Measurements from ENCODE around the gene VPS11. TPM values are rescaled to one million over a fixed set of nuclear protein-coding genes. Genes with fewer than 3 reads are reported as not detected.
"Not testable (repeated sequence)": the region's sequence is repeated elsewhere in the genome, so short reads cannot be mapped to it uniquely, and the experiment has no call there.

The VPS11 gene
- total RNA-seq, 1 donor from 2014 or later: 42.6 TPM

GRCh38 chr11:119101759-119102423 is 34.3 kb downstream of the VPS11 start, which contains the start of gene DPAGT1:
DPAGT1 (minus strand) TSS chr11:119101853; CDS start chr11:119101655, 198 bp downstream.
- Mint-ChIP-seq H3K27me3 (ENCODE audit: unreplicated experiment) (no peaks in the 10 kb centered on the region), H3K4me1 (ENCODE audit: unreplicated experiment) (peaks cover 39% of the 10 kb centered on the region), H3K27ac (ENCODE audit: unreplicated experiment) (peak within 1 kb of the TSS; percentile 100), H3K36me3 (ENCODE audit: unreplicated experiment) (peaks cover 14% of the 10 kb centered on the region), H3K9me3 (ENCODE audit: unreplicated experiment) (no peaks in the 10 kb centered on the region), H3K4me3 (ENCODE audit: unreplicated experiment) (peak within 1 kb of the TSS; percentile 97)
- no peak for TF ChIP-seq CTCF (IDR thresholded peaks at IDR 0.05)
- peak; percentile 93 for DNase-seq (ENCODE audit: extremely low spot score, unreplicated experiment)

- peak overlapping the region; percentile 100 for H3K27ac Mint-ChIP-seq (ENCODE audit: unreplicated experiment)
- not testable (repeated sequence) for DNase-seq (ENCODE audit: extremely low spot score, unreplicated experiment); H3K9me3 Mint-ChIP-seq (ENCODE audit: unreplicated experiment); H3K27me3 Mint-ChIP-seq (ENCODE audit: unreplicated experiment); H3K36me3 Mint-ChIP-seq (ENCODE audit: unreplicated experiment)
- peaks cover 41% of the 10 kb centered on the region for H3K4me1 Mint-ChIP-seq (ENCODE audit: unreplicated experiment)
- peak overlapping the region; percentile 97 for H3K4me3 Mint-ChIP-seq (ENCODE audit: unreplicated experiment)
These were observed 35.6 kb downstream of the VPS11 start for GRCh38 chr11:119103161-119103664.

DNA sequence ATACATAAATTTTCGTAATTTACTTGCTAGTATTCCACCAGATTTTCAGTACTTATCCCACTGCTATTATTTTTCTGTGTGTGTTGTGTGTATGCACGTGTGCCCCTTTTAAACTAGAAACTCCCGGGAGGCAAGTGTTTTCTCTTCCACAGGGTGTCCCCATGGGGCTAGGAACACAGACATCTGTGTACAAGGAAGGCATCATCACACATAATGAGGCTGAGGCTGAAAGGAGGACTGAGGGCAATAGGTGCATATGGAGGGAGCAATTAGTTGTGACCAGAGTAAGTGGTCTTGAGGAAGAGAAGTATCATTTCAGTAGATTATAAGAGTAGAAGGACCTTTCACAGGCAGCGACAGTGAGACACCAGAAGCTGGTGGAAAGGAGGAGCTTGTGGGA is 36.2 kb downstream of the VPS11 start:
- Mint-ChIP-seq H3K36me3 (ENCODE audit: unreplicated experiment) (no peaks in the 10 kb centered on the region), H3K4me3 (ENCODE audit: unreplicated experiment) (peak overlapping the region; percentile 35), H3K4me1 (ENCODE audit: unreplicated experiment) (peaks cover 46% of the 10 kb centered on the region), H3K27ac (ENCODE audit: unreplicated experiment) (peak overlapping the region; percentile 53), H3K9me3 (ENCODE audit: unreplicated experiment) (no peaks in the 10 kb centered on the region), H3K27me3 (ENCODE audit: unreplicated experiment) (no peaks in the 10 kb centered on the region)
- no peak for DNase-seq (ENCODE audit: extremely low spot score, unreplicated experiment)
- TF ChIP-seq CTCF (IDR thresholded peaks at IDR 0.05): no peak

- H3K27me3 Mint-ChIP-seq (ENCODE audit: unreplicated experiment): no peaks in the 10 kb centered on the region
- H3K36me3 Mint-ChIP-seq (ENCODE audit: unreplicated experiment): peaks cover 9% of the 10 kb centered on the region
- DNase-seq (ENCODE audit: extremely low spot score, unreplicated experiment): peak; percentile 95
- H3K9me3 Mint-ChIP-seq (ENCODE audit: unreplicated experiment): no peaks in the 10 kb centered on the region
- peak within 1 kb of the TSS; percentile 84 for H3K4me3 Mint-ChIP-seq (ENCODE audit: unreplicated experiment)
- no peak for TF ChIP-seq CTCF (IDR thresholded peaks at IDR 0.05)
- H3K27ac Mint-ChIP-seq (ENCODE audit: unreplicated experiment): peak within 1 kb of the TSS; percentile 95
- H3K4me1 Mint-ChIP-seq (ENCODE audit: unreplicated experiment): peaks cover 44% of the 10 kb centered on the region
These were observed 39.2 kb downstream of the VPS11 start, which contains the start of gene C2CD2L for GRCh38 chr11:119106564-119107537. C2CD2L (plus strand) TSS chr11:119107344; CDS start chr11:119107742, 398 bp downstream.

- peaks cover 11% of the 10 kb centered on the region for H3K36me3 Mint-ChIP-seq (ENCODE audit: unreplicated experiment)
- H3K9me3 Mint-ChIP-seq (ENCODE audit: unreplicated experiment): no peaks in the 10 kb centered on the region
- no peak for DNase-seq (ENCODE audit: extremely low spot score, unreplicated experiment)
- TF ChIP-seq CTCF (IDR thresholded peaks at IDR 0.05): no peak
- H3K4me3 Mint-ChIP-seq (ENCODE audit: unreplicated experiment): peak overlapping the region; percentile 84
- no peaks in the 10 kb centered on the region for H3K27me3 Mint-ChIP-seq (ENCODE audit: unreplicated experiment)
- peaks cover 41% of the 10 kb centered on the region for H3K4me1 Mint-ChIP-seq (ENCODE audit: unreplicated experiment)
- H3K27ac Mint-ChIP-seq (ENCODE audit: unreplicated experiment): peak overlapping the region; percentile 82
These were observed 40.0 kb downstream of the VPS11 start for GRCh38 chr11:119107538-119108145.

Data from osteocyte (in vitro differentiated cells).